ENCODE data around the gene METTL4.

- TF ChIP-seq, protein P1, sequence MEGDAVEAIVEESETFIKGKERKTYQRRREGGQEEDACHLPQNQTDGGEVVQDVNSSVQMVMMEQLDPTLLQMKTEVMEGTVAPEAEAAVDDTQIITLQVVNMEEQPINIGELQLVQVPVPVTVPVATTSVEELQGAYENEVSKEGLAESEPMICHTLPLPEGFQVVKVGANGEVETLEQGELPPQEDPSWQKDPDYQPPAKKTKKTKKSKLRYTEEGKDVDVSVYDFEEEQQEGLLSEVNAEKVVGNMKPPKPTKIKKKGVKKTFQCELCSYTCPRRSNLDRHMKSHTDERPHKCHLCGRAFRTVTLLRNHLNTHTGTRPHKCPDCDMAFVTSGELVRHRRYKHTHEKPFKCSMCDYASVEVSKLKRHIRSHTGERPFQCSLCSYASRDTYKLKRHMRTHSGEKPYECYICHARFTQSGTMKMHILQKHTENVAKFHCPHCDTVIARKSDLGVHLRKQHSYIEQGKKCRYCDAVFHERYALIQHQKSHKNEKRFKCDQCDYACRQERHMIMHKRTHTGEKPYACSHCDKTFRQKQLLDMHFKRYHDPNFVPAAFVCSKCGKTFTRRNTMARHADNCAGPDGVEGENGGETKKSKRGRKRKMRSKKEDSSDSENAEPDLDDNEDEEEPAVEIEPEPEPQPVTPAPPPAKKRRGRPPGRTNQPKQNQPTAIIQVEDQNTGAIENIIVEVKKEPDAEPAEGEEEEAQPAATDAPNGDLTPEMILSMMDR (IDR thresholded peaks at IDR 0.05), result no peak
- TF ChIP-seq POLR2A (IDR thresholded peaks at IDR 0.05) (no peak), EP300 (IDR thresholded peaks at IDR 0.05) (no peak)
Observed at GRCh38 chr18:2515908-2516625, 55.2 kb downstream of the METTL4 start.
